ENCODE measurements around the gene ST6GAL2. TPM values are rescaled to one million over a fixed set of nuclear protein-coding genes. Genes with fewer than 3 reads are reported as not detected.

The ST6GAL2 gene
- total and polyA plus RNA-seq, 2 of the 8 experiments (the other 6 are each of a cell fraction or from before 2014, with no cell fraction given) = 2.7 to 17.5 TPM

- TF ChIP-seq KDM4A (IDR thresholded peaks at IDR 0.05; ENCODE audit: low read depth, low read length, severe bottlenecking) (peak; percentile 93), JUN (IDR thresholded peaks at IDR 0.05; ENCODE audit: low read depth, low read length) (no peak), HDAC2 (IDR thresholded peaks at IDR 0.05; ENCODE audit: borderline replicate concordance in 1 of 2, low read depth in 2 of 2, low read length in 2 of 2) (0 out of 4 replicates have a peak, but pooled peaks of 1 of the 2 experiments have one; percentile 53), RBBP5 (IDR thresholded peaks at IDR 0.05; ENCODE audit: borderline replicate concordance, low read depth, low read length) (peak; percentile 80), CEBPB (IDR thresholded peaks at IDR 0.05; ENCODE audit: low read depth, low read length) (no peak), RAD21 (IDR thresholded peaks at IDR 0.05 in 1 of 2, conservative IDR thresholded peaks at IDR 0.05 in 1 of 2; ENCODE audit: low read depth in 2 of 2, low read length in 2 of 2) (no peak), SRF (IDR thresholded peaks at IDR 0.05; ENCODE audit: low read depth, low read length) (no peak), GTF2F1 (IDR thresholded peaks at IDR 0.05; ENCODE audit: borderline replicate concordance, low read depth, low read length) (no peak), NRF1 (IDR thresholded peaks at IDR 0.05; ENCODE audit: low read depth, low read length) (no peak), SP4 (IDR thresholded peaks at IDR 0.05; ENCODE audit: low read length) (no peak), MAFK (IDR thresholded peaks at IDR 0.05; ENCODE audit: low read depth, low read length) (no peak), CTCF (IDR thresholded peaks at IDR 0.05; ENCODE audit: control extremely low read depth in 1 of 3, insufficient read depth in 1 of 3, low read depth in 1 of 3, low read length in 3 of 3) (no peak; a peak in 1 of 4 replicates), TAF1 (IDR thresholded peaks at IDR 0.05; ENCODE audit: low read depth, low read length) (0 out of 2 replicates have a peak, but pooled peaks have one; percentile 29), CTBP2 (IDR thresholded peaks at IDR 0.05; ENCODE audit: borderline replicate concordance, insufficient read depth, insufficient read length, low read length) (no peak), CBX8 (IDR thresholded peaks at IDR 0.05; ENCODE audit: borderline replicate concordance, low read depth, low read length) (no peak), YY1 (IDR thresholded peaks at IDR 0.05; ENCODE audit: low read depth, low read length) (no peak), ATF2 (IDR thresholded peaks at IDR 0.05; ENCODE audit: low read length) (no peak), JUND (IDR thresholded peaks at IDR 0.05; ENCODE audit: low read length) (no peak), SP1 (IDR thresholded peaks at IDR 0.05; ENCODE audit: low read depth, low read length) (no peak)
Measured at GRCh38 chr2:106885971-106886915, at the start of gene ST6GAL2 (continued).

Data from H1 (cell line).